Inflammatory macrophage (primary cell): ENCODE data around the gene WWC2.
A peak's percentile ranks its signal among the peaks of the same experiment; 100 is the strongest.

Source experiments
- DNase-seq, 2 donors: peaks; one replicate each; pipeline ENCODE4 v3.0.0-alpha.2; 2020 to 2022

The WWC2 gene

DNA sequence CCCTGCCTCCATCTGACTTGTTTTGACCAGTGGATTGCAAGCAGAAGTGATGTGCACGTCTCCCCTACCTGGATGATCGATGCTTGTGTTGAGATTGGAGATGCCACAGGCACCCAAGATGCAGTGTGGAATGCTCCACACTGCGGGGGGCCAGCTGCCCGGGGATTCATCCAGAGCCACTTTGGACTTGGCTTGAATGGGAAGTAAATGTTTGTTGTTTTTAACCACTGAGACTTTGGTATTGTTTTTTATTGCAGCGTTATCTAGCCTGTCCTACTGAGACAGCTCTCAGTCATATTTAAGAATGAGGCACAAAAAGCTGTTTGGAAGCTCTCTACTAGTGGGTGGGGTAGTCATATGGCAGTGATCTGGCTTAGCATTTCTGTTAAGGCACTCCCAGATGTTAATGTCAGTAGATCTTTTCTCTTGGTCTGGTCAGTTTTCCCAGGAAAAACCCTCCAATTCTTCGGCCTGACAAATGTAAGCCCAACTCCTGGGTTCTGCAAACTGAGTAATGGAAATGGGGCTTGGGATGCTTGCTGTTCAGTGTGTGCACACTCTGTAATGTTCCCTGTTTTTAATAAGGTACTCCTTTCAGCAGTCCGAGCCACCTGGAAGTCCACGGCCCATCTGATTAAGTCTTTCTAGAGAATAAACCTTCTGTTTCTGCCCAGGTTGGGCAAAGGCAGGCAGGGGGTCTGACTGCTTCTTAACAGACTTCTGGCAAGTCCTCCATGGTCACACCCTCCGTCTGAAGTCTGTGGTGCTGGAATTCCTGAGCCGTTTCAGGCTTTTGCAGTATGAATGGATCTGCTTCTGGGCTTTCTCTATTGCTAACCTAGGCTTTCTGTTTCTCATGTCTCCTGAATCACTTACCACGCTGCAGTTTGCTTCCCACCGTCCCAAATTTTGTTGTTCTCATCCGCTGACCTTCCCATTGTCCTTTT lies 74.8 kb downstream of the WWC2 start:
- DNase-seq = no peak

- no peak for DNase-seq
Observed at GRCh38 chr4:183175631-183176232, 76.7 kb downstream of the WWC2 start.

GRCh38 chr4:183177001-183177400 lies 77.9 kb downstream of the WWC2 start:
- no peak for DNase-seq

- no peak for DNase-seq
Observed at GRCh38 chr4:183178201-183178600, 79.1 kb downstream of the WWC2 start.

GRCh38 chr4:183180096-183180495 lies 81.0 kb downstream of the WWC2 start:
- no peak for DNase-seq

DNA sequence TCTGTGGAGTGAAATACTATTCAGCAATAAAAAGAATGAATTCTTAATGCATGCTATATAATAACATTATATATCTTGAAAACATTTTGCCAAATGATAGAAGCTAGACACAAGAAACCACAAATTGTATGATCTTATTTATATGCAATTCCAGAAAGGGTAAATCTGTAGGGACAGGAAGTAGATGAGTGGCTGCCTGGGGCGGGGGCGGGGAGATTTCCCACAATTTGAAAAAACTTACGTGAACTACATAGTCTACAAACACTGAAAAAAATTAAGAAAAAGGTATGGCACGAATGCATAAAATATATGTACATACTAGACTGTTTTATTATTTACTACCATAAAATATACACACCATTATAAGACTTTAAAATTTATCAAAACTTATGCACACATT lies 81.6 kb downstream of the WWC2 start:
- DNase-seq = no peak

DNA sequence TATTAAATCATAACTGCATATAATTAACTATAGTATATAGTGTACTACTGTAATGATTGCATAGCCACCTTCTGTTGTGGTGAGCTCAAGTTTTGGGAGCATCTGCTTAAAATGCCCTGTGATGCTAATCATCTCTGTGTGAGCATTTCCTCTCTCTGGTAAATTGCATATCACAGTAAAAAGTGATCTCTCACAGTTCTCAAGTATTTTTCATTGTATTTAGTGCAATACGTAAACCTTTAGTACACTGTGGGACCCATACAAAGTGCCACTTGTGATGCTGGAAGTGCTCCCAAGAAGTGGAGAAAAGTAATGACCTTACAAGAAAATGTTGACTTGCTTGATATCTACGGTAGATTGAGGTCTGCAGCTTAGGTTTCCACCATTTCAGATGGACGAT lies 82.0 kb downstream of the WWC2 start:
- no peak for DNase-seq

DNA sequence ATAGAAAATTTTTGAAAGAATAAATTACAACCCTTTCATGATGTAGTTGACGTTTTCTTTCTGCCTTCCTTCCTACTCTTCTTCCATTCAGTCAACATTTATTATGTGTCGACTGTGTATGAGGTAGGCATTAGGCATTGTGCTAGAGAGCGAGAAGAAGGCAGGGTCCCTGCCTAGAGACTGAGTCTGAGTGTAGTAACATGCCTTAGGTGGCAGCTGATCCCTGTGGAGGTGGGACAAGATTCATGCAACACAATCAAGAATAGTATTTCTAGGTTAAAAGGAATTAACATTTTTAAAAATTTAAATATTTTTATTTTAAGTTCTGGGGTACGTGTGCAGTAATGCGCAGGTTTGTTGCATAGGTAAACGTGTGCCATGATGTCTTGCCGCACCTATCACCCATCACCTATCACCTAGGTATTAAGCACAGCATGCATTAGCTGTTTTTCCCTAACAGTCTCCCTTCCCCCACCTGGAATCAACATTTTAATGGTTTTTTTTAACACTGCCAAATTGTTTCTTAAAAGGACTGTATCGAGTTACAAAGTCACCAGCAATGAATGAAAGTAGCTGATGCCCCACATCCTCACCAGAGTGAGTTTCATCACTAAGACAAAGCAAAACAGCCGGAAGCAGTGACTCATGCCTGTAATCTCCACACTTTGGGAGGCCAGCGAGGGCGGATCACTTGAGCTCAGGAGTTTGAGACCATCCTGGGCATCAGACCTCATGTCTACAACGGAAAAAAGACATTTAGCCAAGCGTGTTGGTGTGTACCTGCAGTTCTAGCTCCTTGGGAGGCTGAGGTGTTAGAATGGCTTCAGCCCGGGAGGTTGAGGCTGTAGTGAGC lies 84.0 kb downstream of the WWC2 start:
- peak; percentile 66 to 71 for DNase-seq

DNA sequence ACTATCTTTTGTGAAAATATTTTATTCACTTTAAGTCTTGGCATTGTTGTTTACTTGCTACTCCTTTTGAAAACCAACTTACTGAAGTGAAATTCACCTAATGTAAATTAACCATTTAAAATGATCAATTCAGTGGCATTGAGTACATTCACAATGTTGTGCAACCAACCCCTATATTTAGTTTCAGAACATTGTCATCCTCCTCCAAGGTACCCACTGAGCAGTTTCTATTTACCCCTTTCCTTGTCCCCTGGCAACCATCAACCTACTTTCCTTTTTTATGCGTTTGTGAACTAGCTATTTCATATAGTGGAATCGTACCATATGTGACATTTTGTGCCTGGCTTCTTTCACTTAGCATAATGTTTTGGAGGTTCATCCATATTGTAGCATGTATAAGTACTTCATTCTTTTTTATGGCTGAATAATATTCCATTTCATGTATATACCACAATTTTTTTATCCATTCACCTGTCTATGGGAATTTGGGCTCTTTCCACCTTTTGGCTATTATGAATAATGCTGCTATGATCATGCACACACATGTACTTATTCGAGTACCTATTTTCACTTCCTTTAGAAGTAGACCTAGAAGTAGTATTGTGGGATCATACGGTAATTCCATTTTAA lies 85.0 kb downstream of the WWC2 start:
- no peak for DNase-seq

- no peak for DNase-seq
Observed at GRCh38 chr4:183185018-183185417, 86.0 kb downstream of the WWC2 start.

DNA sequence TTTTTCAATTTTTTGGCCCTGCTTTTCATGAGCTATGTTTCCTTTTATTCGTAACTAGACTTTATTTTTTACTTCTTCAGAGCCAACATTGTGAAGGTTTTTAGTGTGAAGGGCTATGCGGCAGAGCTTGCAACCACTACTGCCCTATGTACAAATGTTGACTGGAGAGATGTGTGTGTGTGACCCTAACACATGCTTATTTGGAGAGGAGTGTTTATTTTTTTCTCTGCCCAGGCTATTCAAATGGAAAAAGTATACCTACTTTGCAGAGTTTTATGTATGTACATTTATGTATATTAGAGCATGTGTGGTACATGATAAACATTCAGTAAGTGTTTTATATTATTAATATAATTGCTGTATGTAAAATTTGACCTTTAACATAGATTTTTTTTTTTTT lies 86.5 kb downstream of the WWC2 start:
- no peak for DNase-seq

GRCh38 chr4:183186813-183187212 lies 87.8 kb downstream of the WWC2 start:
- DNase-seq = no peak

GRCh38 chr4:183190900-183191527 lies 92.0 kb downstream of the WWC2 start:
- no peak for DNase-seq

- DNase-seq = no peak
Observed at GRCh38 chr4:183191630-183192029, 92.6 kb downstream of the WWC2 start.

DNA sequence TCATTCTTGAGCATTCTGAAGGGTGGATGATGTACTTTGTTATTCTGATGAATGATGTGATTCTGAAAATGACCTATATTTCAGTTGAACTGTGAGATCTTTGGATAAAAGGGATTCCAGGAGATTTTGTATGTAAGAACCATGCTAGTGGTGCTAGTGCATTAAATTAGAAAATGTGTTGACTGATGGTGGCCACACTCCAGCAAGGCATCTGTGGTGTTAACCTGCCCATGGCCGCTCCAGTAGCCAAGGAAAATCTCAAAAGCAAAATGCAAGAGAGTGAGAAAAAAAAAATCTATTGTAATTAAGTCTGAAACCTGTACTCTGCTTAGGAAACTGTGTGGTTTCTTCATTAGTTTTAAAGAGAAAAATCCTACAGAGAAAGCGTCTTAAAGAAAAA lies 93.5 kb downstream of the WWC2 start:
- no peak for DNase-seq

GRCh38 chr4:183193730-183194338 lies 94.8 kb downstream of the WWC2 start:
- peak; percentile 52 to 66 for DNase-seq

DNA sequence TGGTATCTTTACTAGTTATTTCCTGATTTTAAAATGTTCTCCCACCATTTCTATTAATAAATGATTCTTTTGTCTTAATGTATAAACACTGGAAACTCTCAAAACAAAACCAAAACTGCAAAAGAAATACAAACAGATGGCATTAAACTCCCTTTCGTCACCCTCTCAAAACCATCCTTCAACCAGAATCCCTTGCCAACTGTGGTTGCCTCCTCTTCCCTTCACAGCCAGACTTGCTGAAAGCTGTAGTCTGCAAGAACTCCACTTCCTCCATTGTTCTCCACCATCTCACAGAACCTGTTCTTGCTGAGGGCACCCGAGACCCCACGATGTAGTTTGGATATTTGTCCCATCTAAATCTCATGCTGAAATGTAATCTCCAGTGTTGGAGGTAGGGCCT lies 96.5 kb downstream of the WWC2 start:
- DNase-seq = no peak

GRCh38 chr4:183197140-183197539 lies 98.1 kb downstream of the WWC2 start:
- no peak for DNase-seq

DNA sequence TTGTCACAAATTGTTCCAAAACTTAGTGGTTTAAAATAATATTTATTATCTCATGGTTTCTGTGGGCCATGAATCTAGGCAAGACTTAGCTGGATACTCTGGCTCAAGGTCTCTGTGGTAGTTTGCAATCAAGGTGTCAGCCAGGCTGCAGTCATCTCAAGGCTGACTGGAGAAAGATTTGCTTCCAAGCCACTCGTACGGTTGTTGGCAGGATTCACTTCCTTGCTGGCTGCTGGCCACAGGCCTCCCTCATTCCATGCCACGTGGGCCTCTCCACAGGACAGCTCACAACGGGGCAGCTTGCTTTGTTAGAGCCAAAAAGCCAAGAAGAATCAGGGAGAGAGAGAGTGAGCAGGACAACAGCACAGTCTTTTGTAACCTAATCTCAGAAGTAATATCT lies 101.4 kb downstream of the WWC2 start:
- no peak for DNase-seq

DNA sequence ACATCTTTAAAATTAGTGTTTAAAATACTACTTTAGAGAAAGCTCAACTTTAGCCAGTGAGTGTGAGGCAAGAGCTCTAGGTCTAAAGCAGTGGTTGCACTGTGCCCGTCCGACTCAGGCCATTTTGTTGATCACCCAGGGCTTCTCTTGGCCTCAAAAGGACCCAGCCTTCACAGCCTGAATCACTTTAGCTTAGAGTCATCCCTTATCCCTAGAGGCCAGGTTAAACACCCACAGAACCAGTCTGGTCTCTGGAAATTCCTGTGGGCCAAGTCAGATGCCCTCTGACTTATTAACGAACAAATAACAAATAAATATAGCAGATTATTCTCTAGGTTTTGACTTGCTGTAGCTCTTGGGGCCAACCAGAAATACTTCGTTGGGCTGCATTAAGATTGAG lies 102.3 kb downstream of the WWC2 start:
- no peak for DNase-seq

DNA sequence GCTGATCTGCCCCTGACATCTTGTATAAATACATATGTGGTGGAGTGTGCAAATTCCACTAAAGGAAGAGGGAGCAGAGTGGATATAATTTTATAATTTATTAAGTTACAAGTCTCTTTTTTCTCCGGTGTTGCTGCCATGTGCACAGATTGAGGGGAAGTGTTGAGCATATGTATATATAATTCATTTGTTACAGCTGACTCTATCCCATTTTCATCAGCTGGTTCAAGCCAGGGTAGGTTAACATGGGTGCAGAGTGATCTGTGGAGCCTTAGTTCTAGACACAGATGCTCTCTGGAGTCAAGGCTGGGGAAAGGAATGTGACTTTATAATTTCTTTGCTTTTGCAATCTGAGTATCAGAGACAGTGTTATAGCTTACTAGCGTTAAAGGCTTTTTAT lies 103.5 kb downstream of the WWC2 start:
- no peak for DNase-seq

DNA sequence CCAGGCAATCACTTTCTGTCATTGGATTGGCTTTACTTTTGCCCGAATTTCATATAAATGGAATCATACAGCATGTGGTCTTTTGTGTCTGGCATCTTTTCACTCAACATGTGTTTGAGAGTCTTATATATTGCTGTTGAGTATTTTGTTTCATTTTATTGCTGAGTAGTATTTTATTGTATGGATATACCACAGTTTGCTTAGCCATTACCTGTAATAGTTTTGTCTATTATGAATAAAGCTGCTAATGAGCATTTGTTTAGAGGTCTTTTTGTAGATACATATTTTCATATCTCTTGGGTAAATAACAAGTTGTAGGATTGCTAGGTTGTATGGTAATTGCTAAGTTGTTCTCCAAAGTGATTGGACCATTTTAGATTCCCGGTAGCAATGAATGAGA lies 105.7 kb downstream of the WWC2 start:
- DNase-seq = no peak
